HG03575 (cell line): ENCODE results near the gene CYTL1.

Source experiments
- ATAC-seq: cut with Tn5 transposase; IDR thresholded peaks from one replicate; pipeline ENCODE4 v1.9.1; 2021; ENCODE audit not compliant: unreplicated experiment, insufficient number of reproducible peaks, low FRiP score; ENCODE audit errors: extremely low read depth

CYTL1 gene

DNA sequence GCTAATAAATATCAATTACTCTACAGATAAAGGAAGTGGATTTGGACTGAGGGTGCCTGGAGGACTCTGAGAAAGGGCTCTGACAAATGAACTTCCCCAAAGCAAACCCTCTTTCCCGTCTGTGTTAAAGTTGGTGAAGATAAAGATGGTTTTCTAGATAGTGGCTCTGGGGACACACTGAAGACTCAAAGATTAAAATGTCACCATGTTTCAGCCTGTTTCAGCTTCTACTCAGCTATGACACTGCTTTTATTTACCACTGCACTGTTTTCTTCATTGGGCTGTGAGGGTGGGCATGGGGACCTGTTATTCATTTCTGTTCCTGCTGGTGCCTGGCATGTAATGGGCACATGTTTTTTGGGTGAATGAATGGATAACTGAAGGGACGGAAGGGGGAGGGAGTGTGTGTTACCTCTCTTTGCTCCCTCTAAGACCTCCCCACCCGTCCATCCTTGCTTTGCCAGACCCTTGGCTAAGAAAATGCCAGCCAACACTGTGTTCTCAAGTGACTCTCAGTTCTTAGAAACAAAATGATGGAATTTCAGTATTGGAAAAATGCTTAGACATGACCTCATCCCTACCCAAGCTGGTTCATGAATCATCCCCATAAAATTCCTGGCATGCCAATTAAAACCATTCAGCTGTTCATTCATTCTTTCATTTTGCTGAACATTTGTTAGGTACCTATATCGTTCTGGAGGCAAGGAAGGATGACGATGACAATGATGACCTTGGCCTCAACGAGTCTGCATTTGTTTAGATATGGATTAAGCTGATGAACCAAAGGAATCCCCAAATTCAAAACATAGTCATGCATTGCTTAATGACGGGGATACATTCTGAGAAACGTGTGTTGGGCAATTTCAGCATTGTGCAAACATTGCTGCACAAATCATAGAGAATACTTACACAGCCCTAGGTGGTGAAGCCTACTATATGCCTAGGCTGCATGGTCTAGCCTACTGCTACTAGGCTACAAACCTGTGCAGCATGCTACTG is 18.6 kb upstream of the CYTL1 start:
- no peak for ATAC-seq

DNA sequence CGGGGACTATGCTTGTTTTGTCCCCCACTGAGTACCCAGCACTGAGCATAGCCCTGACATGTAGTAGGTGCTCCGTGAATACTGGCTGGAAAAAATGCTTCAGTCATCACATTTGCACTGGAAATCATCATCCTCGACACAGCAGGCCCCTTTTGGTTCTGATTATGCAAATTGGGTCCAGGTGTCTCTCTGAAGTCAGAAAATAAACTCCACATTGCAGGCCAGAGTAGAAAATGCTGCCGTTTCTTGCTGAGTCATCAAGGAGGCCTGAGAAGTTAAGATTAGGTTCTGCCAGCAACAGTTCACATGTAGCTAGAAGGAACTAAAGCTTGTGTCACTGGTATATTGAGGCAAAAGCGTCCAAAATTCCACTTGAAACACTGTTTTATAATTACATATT is 17.0 kb upstream of the CYTL1 start:
- ATAC-seq, result no peak

GRCh38 chr4:5034206-5034605 is 14.9 kb upstream of the CYTL1 start:
- ATAC-seq, result no peak

GRCh38 chr4:5033281-5033841 is 14.1 kb upstream of the CYTL1 start:
- ATAC-seq, result no peak

GRCh38 chr4:5032813-5033212 is 13.6 kb upstream of the CYTL1 start:
- ATAC-seq, result no peak

DNA sequence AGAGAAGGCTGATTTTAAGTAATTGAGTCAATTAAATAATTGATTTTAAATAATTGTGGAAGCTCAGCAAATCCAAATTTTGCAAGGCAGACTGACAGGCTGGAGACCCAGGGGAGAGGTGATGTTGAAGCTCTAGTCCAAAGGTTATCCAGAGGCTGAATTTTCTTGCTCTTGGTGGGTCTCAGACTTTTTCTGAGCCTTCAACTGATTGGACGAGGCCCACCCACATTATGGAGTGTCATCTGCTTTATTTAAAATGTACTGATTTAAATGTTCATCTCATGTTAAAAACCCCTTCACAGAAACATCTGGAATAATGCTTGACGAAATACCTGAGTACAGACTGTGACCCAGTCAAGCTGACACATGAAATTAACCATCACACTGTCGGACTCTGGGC is 11.7 kb upstream of the CYTL1 start:
- no peak for ATAC-seq

DNA sequence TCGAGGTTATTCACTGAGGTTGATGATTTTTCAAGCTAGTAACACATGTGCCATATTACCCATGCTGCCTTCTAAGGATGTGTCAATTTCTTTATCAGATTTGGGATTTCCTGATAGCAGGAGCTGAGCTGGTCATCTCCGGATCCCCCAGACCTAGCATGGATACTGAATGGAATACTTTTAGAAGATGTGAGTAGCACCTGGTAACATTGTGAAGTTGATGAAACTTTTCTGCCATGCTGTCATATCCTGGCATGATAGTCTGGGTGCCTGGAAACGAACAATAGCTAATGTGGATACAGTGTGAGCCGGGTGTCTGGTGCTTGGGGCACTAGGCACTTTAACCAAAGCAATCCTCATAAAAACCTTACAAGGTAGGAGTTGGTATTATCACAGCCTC is 11.0 kb upstream of the CYTL1 start:
- ATAC-seq, result no peak

GRCh38 chr4:5029447-5029846 is 10.2 kb upstream of the CYTL1 start:
- no peak for ATAC-seq

- no peak for ATAC-seq
Observed at GRCh38 chr4:5028480-5028879, 9.2 kb upstream of the CYTL1 start.

GRCh38 chr4:5027346-5027745 is 8.1 kb upstream of the CYTL1 start:
- ATAC-seq, result no peak

DNA sequence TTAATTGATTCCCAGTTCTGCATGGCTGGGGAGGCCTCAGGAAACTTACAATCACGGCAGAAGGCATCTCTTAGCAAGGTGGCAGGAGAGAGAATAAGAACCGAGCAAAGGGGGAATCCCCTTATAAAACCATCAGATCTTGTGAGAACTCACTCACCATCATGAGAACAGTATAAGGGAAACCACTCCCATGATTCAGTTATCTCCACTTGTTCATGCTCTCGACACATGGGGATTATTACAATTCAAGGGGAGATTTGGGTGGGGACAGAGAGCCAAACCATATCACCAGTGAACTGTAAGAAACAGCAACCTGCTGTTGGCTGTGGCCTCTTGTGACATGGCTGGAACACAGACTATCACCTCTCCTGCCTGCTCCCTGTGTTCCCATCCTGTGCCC is 7.1 kb upstream of the CYTL1 start:
- ATAC-seq, result no peak

- ATAC-seq, result no peak
Observed at GRCh38 chr4:5024673-5025072, 5.4 kb upstream of the CYTL1 start.

- no peak for ATAC-seq
Observed at GRCh38 chr4:5021546-5021945, 2.3 kb upstream of the CYTL1 start.

- no peak for ATAC-seq
Observed at GRCh38 chr4:5020341-5020740, 1.1 kb upstream of the CYTL1 start.

- ATAC-seq, result no peak
Observed at GRCh38 chr4:5019796-5020195, 538 bp upstream of the CYTL1 start.

- no peak for ATAC-seq
Observed at GRCh38 chr4:5018603-5019002, 655 bp downstream of the CYTL1 start.

DNA sequence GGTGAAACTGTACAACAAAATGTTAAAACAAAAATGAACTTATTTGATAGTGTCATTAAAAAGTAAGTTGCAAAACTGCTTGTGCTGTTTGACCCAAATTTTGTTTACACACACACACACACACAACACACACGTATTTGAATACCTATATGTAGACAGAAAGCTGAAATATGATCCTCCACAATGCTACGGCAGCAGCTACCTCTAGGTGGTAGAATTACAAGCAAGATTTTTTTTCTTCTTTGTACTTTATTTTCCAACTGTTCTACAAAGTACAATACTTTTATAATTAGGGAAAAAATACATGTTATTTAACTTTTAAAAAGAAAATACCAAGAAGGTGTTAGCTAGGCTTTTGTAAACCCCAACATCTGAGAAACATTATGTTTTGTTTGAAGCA is 1.2 kb downstream of the CYTL1 start:
- no peak for ATAC-seq

- no peak for ATAC-seq
Observed at GRCh38 chr4:5014007-5014682, 5.1 kb downstream of the CYTL1 start.

- ATAC-seq, result no peak
Observed at GRCh38 chr4:5012958-5013357, 6.3 kb downstream of the CYTL1 start.
